GM13976 (cell line): ENCODE data around the gene SAMD4A.

Source experiments
- DNase-seq: peaks from one replicate; pipeline ENCODE4 v3.0.0; 2012; ENCODE audit warnings: low spot score
- in situ Hi-C: fragments of 300-500 bp; cut with MboI; formaldehyde crosslinking; loops from one replicate; pipeline ENCODE4 v1.12.0; 2022; ENCODE audit warnings: low sequenced_read_pairs, mixed read lengths, inconsistent platforms; ENCODE audit not compliant: unreplicated experiment
- TF ChIP-seq, protein P1 (sequence below): IDR thresholded peaks from 2 replicates; pipeline ENCODE4 v1.5.1; 2012; ENCODE audit warnings: borderline replicate concordance, mild to moderate bottlenecking; ENCODE audit not compliant: insufficient read depth; ENCODE audit errors: extremely low read depth, missing control alignments, control extremely low read depth

The SAMD4A gene

DNA sequence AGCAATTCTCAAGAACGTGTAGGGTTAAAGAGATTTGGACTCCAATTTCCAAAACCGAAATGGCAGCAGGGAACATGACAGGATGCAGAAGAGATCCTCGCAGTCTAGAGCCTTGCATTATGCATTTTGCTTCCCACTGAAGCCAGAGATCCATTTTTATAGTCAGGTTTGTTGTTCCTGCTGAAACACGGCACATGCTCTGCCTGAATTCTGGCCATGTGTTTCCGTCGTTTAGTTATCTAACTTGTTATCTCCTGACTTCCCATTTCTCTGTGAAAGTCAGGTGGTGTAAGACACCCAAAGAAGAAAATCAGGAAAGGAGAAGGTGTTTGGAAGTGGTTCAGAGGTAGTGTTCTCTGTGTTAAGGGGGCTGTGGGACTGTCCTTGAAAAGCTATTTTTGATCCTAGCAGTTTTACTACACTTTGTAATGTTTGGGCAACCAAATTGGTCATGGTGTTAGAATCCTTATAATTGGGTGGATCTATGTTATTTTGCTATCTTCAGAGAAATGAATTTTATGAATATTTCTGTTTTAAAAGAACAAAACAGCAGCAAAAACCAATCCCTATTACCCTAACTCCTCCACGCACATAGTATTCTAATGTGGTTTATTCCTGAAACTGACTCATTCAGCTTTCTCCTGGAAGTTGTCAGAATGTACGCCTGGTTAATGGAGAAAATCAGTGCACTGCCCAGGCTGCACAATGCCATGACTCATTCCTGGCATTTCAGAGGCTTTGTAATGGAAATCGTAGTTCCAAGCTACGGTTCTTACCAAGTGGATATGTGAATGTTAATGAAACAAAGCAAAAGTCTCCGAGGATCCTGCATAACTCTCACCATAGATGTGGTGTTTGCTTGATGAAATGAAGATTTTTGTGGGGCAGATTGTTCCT, 110.1 kb downstream of the SAMD4A start:
- in situ Hi-C loops = no loop called here
- TF ChIP-seq, protein P1, sequence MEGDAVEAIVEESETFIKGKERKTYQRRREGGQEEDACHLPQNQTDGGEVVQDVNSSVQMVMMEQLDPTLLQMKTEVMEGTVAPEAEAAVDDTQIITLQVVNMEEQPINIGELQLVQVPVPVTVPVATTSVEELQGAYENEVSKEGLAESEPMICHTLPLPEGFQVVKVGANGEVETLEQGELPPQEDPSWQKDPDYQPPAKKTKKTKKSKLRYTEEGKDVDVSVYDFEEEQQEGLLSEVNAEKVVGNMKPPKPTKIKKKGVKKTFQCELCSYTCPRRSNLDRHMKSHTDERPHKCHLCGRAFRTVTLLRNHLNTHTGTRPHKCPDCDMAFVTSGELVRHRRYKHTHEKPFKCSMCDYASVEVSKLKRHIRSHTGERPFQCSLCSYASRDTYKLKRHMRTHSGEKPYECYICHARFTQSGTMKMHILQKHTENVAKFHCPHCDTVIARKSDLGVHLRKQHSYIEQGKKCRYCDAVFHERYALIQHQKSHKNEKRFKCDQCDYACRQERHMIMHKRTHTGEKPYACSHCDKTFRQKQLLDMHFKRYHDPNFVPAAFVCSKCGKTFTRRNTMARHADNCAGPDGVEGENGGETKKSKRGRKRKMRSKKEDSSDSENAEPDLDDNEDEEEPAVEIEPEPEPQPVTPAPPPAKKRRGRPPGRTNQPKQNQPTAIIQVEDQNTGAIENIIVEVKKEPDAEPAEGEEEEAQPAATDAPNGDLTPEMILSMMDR = no peak
- no peak for DNase-seq

DNA sequence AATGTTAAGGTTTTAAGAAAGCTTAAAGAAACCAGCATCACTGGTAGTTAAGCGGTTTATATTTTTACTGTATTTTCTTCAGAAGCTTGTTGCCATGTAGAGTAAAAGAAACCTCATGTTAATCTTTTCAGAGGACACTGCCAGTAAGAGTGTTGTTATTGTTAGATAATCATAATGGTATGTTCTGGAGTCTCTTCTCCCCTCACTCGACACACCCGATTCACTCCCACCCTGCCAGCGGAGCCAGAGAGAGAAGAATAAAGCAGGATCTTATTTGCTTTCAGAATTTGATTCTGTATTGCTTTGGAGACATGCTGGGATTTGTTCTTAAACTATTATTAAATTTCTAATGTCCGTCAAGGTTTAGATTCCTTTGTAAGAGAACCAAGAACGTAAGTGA, 113.7 kb downstream of the SAMD4A start:
- in situ Hi-C loops = loop anchor here (10.0 kb wide), 1 partner anchor 106 kb away; no protein-coding TSS in a partner anchor
- TF ChIP-seq, protein P1 = no peak
- DNase-seq = no peak

DNA sequence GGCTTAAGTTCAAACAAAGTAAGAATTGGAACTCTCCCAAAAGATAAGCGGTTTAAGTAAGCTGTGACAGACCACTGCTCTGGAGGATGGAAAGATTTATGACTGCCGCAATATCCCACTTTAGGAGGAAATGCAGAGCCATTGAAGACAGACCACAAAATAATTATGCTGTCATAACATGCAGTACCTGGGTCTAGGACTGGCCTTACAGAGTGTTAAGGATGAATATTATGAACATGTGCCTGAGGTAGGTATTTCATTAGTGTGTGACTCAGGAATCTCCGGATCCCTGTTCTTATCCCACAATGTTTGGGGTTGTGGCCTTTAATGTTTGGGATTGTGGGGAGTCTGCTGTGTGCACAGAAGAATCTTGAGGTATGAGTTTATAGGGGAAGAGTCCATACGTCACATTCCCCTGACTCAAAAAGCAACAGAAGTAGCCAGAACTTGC, 114.9 kb downstream of the SAMD4A start:
- in situ Hi-C loops = loop anchor here (10.0 kb wide), 1 partner anchor 107 kb away; no protein-coding TSS in a partner anchor
- DNase-seq = no peak
- TF ChIP-seq, protein P1 = no peak

DNA sequence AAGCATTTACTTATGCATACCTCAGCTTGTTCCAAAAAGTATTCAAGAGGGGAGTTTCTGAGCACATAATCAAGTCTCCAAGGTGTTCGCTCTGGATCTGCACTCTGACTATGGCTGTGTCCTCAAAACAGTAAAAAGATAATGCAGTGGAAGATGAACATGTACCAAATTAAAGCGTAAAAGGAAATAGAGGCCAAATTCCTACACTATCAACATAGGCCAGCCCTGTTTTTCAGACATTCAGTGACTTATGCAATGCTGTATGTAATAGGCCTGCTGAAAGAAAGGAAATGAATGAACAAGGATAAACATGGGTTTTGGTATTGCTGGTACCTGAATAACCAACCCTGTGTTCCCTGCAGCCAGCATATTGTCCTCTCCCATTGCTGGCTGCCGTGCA, 115.7 kb downstream of the SAMD4A start:
- DNase-seq = no peak
- in situ Hi-C loops = loop anchor here (10.0 kb wide), 1 partner anchor 108 kb away; no protein-coding TSS in a partner anchor
- TF ChIP-seq, protein P1 = no peak

DNA sequence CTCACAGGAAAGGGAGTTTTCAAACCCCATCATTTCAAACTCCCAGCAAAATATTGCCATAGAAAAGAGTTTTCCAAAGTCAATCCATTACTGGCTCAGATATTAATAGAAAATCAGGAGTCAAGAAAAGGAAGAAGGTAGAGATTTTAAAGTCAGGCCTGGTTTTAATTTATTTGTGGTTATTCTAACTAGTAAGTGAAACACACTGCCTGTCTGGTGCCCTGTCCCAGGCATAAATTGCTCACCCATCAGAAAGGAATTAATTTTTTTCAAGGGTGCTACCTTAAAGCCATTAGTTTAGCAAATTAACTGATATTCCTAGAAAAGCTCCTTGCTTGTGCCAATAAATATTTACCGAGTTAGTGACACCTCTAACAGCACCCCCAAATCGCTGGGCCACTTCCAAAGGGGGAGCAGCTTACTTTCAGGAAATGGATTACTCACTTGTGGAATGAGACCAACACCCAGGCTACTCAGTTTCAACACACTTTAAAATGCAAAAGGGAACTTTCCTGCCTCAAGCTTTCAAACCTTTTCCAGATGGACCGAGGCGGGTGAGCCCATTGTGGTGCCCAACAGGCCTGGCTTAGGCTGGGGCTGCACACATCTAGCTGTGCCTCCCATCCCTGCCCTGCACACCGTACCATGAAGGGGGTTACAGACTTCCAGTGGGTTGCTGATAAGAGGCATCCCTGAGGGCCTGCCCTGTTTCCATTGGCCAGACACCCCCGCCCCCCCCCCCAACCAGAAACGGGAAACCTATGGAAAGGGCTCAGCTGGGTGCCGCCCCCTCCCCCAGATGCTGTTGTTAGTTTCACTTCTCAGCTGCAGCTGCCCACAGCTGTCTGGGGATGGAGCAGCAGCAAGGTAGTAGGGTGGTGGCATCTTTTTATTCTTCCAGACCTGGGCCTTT, 117.2 kb downstream of the SAMD4A start:
- TF ChIP-seq, protein P1 = no peak
- DNase-seq = no peak
- in situ Hi-C loops = loop anchor here (10.0 kb wide), 1 partner anchor 109 kb away; no protein-coding TSS in a partner anchor

DNA sequence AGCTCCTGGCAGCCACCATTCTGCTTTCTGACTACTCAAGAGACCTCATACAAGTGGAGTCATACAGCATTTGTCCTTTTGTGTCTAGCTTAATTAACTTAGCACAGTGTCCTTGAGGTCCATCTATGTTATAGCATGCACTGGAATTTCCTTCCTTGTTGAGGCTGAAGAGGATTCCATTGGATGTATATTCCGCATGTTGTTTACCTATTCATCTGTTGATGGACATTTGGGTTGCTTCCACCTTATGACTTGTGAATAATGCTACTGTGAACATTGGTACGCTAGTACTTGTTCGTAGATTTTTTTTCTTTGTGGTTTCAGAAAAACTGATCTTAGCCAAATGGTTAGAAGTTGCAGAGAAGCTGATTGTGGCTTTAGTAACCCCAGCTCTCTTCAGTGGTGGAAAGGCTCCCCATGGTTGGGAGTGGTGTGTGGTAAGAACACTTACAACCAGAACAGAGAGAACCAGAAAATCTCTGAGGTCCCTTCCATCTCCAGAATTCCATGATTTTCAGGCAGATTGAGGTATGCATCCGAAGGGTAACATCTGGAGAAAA, 118.4 kb downstream of the SAMD4A start:
- DNase-seq = no peak
- TF ChIP-seq, protein P1 = no peak
- in situ Hi-C loops = loop anchor here (10.0 kb wide), 1 partner anchor 111 kb away; no protein-coding TSS in a partner anchor
